AG04450 (cell line): ENCODE data around the gene MED13. TPM values are rescaled to one million over a fixed set of nuclear protein-coding genes. Genes with fewer than 3 reads are reported as not detected.
A peak's percentile ranks its signal among the peaks of the same experiment; 100 is the strongest.

Source experiments
- CTCF ChIA-PET: fragments of 300-600, 350-600 bp; formaldehyde crosslinking; extraction: SDS; loops from one replicate; lab custom pipeline; 2022; ENCODE audit warnings: antibody characterized with exemption, inconsistent platforms; lab: Charles Lee
- POLR2A ChIA-PET: fragments of 350-600 bp; formaldehyde crosslinking; extraction: SDS; loops from one replicate; lab custom pipeline; 2021; ENCODE audit warnings: antibody characterized with exemption, inconsistent platforms; lab: Yijun Ruan, JAX
- DNase-seq: peaks from one replicate; pipeline ENCODE4 v3.0.0-alpha.2; 2011; ENCODE audit warnings: low read depth, low spot score
- H3K27ac ChIP-seq: one replicate; pipeline ENCODE4 v1.5.1; 2012; ENCODE audit warnings: low read depth, low read length, control low read depth
- H3K27me3 ChIP-seq: one replicate; pipeline ENCODE4 v1.6.0; 2012; ENCODE audit warnings: low read length; ENCODE audit not compliant: control insufficient read depth, insufficient read depth
- H3K4me3 ChIP-seq: 2 replicates; pipeline ENCODE4 v1.5.1; 2011; ENCODE audit warnings: mild to moderate bottlenecking, low read depth, low read length, control low read depth
- H3K9me3 ChIP-seq: 2 replicates; pipeline ENCODE4 v1.5.1; 2012; ENCODE audit warnings: low read length; ENCODE audit not compliant: control insufficient read depth, insufficient read depth
- CTCF ChIP-seq: IDR thresholded peaks from 2 replicates; pipeline ENCODE4 v1.5.1; 2011; ENCODE audit warnings: low read depth, low read length, control low read depth, inconsistent platforms
- polyA minus RNA-seq: library from RNA; depleted of rRNA, polyadenylated mRNA; stranded (reverse); fragments of >200 nt; gene quantifications from 2 replicates; pipeline ENCODE4 v1.2.3, GENCODE V29; 2011; rRNA and poly(A)+ RNA removed
- polyA plus RNA-seq: library from polyadenylated mRNA; depleted of rRNA; stranded (reverse); fragments of >200 nt; gene quantifications from 2 replicates; pipeline ENCODE4 v1.2.3, GENCODE V29; 2011; rRNA removed

The MED13 gene
- polyA plus RNA-seq (27.9 and 35.2 TPM in 2 replicates), polyA minus RNA-seq (126 and 155 TPM in 2 replicates)

DNA sequence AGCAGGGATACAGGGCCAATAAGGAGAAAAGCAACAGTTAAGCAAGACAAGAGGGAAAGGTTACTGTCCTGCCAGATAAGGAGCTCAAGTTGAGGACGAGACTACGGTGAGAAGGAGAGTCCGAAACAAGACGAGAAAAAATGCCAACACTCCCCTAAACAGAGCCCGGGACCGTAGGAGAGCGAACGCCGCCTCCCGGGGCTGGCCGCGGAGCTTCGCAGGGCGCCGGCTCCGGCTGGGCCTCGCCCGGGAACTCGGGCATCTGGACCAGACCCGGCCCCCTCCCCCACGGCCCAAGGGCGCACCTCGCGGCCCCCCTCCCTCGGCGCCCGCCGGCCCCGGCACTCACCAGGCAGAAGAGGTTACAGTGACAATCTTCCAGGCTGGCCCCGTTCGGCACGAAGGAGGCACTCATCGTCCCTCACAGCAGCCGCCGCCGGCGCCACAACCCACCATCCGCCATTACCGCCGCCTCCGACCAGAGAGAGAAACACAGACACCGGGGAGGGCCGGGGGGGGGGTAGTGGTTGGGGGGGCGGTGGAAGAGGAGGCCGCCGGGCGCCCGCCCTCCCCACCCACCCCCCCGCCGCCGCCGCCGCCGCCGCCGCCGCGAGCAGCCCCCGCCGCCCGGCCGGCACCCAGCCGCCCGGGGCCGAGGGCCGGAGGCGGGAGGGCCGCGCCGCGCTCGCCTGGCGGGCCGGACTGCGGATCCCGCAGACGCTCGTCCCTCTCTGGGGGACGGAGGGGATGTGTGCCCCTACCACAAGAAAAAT is at the start of gene MED13:
Gene MED13 (minus strand): TSS at position 488 of the 773 bp plus-strand sequence. CDS start 73 bp downstream, at position 415.
- DNase-seq = no peak
- ChIA-PET CTCF (interaction anchor here (0.6 to 1.6 kb wide), 8 partner anchors 11 to 448 kb away, joined by 3 to 24 read pairs (median 4); no protein-coding TSS in a partner anchor), POLR2A (no interaction called here)
- TF ChIP-seq CTCF = no peak
- no peaks in the 10 kb centered on the region; the same call in 1 of the 2 replicates for H3K9me3 ChIP-seq
- peak within 1 kb of the TSS; percentile 96 for H3K27ac ChIP-seq
- peak within 1 kb of the TSS; percentile 91 for H3K4me3 ChIP-seq
- no peaks in the 10 kb centered on the region for H3K27me3 ChIP-seq

- Histone ChIP-seq H3K4me3 (no peak overlapping the region), H3K27me3 (peaks cover 6% of the 10 kb centered on the region), H3K9me3 (no peaks in the 10 kb centered on the region), H3K27ac (no peak overlapping the region)
- ChIA-PET POLR2A (no interaction called here), CTCF (no interaction called here)
- no peak for DNase-seq
- no peak for TF ChIP-seq CTCF
Observed at GRCh38 chr17:62112229-62112628, 47.2 kb upstream of the MED13 start.

- Histone ChIP-seq H3K9me3 (no peaks in the 10 kb centered on the region), H3K4me3 (no peak overlapping the region), H3K27ac (no peak overlapping the region), H3K27me3 (peaks cover 6% of the 10 kb centered on the region)
- no peak for DNase-seq
- ChIA-PET POLR2A (no interaction called here), CTCF (no interaction called here)
- TF ChIP-seq CTCF = no peak
Observed at GRCh38 chr17:62111562-62112171, 46.6 kb upstream of the MED13 start.

GRCh38 chr17:62110923-62111484 is 45.9 kb upstream of the MED13 start:
- Histone ChIP-seq H3K27ac (no peak overlapping the region), H3K27me3 (peaks cover 8% of the 10 kb centered on the region), H3K4me3 (no peak overlapping the region), H3K9me3 (no peaks in the 10 kb centered on the region)
- CTCF ChIA-PET = no interaction called here
- no peak for DNase-seq
- no peak for TF ChIP-seq CTCF
- POLR2A ChIA-PET = no interaction called here
